Esophagus muscularis mucosa (tissue), 4 donors: ENCODE measurements around the gene CENPO. TPM values are rescaled to one million over a fixed set of nuclear protein-coding genes. Genes with fewer than 3 reads are reported as not detected.
"Not testable (repeated sequence)": the region's sequence is repeated elsewhere in the genome, so short reads cannot be mapped to it uniquely, and the experiment has no call there.

Experiments
- DNase-seq: peaks from one replicate; pipeline ENCODE4 v3.0.0-alpha.2; 2017; ENCODE audit errors: extremely low spot score
- H3K27ac ChIP-seq, 4 donors: fragments of 200-600 bp; sonication (generic); replicated peaks in 1 of 4; 1 replicate in 3 of 4; 2 replicates in 1 of 4; pipeline ENCODE4 v1.5.1; 2016 to 2019; ENCODE audit warnings: mild to moderate bottlenecking in 1 of 4
- H3K27me3 ChIP-seq, 4 donors: fragments of 200-600 bp; sonication (generic); one replicate each; pipeline versions ENCODE4 v1.5.1 to v1.6.0; 2016 to 2019
- H3K36me3 ChIP-seq, 4 donors: fragments of 200-600 bp; sonication (generic); one replicate each; pipeline ENCODE4 v1.5.1; 2016 to 2019
- H3K4me1 ChIP-seq, 4 donors: fragments of 200-600 bp; sonication (generic); one replicate each; pipeline ENCODE4 v1.5.1; 2016 to 2019
- H3K4me3 ChIP-seq, 4 donors: fragments of 200-600 bp; sonication (generic); 1 replicate in 2 of 4; 2 replicates in 2 of 4; pipeline ENCODE4 v1.5.1; 2016 to 2019; ENCODE audit warnings: mild to moderate bottlenecking in 4 of 4, moderate library complexity in 1 of 4
- H3K9me3 ChIP-seq, 4 donors: fragments of 200-600 bp; sonication (generic); 1 replicate in 3 of 4; 2 replicates in 1 of 4; pipeline ENCODE4 v1.5.1; 2016 to 2019
- CTCF ChIP-seq, 3 experiments: fragments of 200-600 bp in 2 of 3; fragments of 450-650 bp in 1 of 3; sonication (generic) in 2 of 3; IDR thresholded peaks; one replicate each; pipeline ENCODE4 v1.5.1; 2017 to 2019; ENCODE audit warnings: antibody characterized with exemption in 3 of 3, mild to moderate bottlenecking in 2 of 3, moderate library complexity in 1 of 3
- EP300 ChIP-seq: sonication (generic); formaldehyde crosslinking; IDR thresholded peaks from one replicate; pipeline ENCODE4 v1.6.1; 2017; ENCODE audit warnings: antibody characterized with exemption
- POLR2A ChIP-seq: fragments of 450-650 bp; IDR thresholded peaks from one replicate; pipeline ENCODE4 v1.6.1; 2017; ENCODE audit warnings: antibody characterized with exemption, moderate library complexity, mild to moderate bottlenecking, low read depth
- POLR2AphosphoS5 ChIP-seq, 2 donors: sonication (generic); formaldehyde crosslinking; IDR thresholded peaks; one replicate each; pipeline ENCODE4 v1.6.1; 2017; ENCODE audit warnings: antibody characterized with exemption in 2 of 2
- WGBS: methylation state at CpG from one replicate; pipeline ENCODE4 v1.1.5; 2018; 5-methylcytosine and 5-hydroxymethylcytosine counted together
- intact Hi-C: fragments of 100-400 bp; cut with DNase I; formaldehyde crosslinking; loops from one replicate; pipeline ENCODE4 v1.15.1; 2023
- total RNA-seq, 4 donors: library from RNA; depleted of rRNA; stranded (reverse); fragments of >200 nt; gene quantifications; one replicate each; pipeline versions ENCODE4 v1.1.0 to v1.2.1, GENCODE V29; 2016

The CENPO gene
- total RNA-seq, 4 donors from 2014 or later = 1.2 to 2.7 (median 1.4) TPM

- TF ChIP-seq CTCF (IDR thresholded peaks at IDR 0.05) = no peak
- TF ChIP-seq POLR2A = no peak
- TF ChIP-seq POLR2AphosphoS5 (IDR thresholded peaks at IDR 0.05) = no peak
- TF ChIP-seq EP300 = no peak
- WGBS = 5% methylated on average over 6 of the region's 6 CpGs
- H3K9me3 ChIP-seq = no peaks in the 10 kb centered on the region
- intact Hi-C loops = loop anchor here (5.0 kb wide), 1 partner anchor 300 kb away; the partner anchor contains the start of gene NCOA1
- H3K4me1 ChIP-seq = peaks cover 12 to 31% (median 24%) of the 10 kb centered on the region in 4 donors
- no peaks in the 10 kb centered on the region for H3K27me3 ChIP-seq
- peak overlapping the region; percentile 75 to 96 (median 88) for H3K4me3 ChIP-seq
- peak overlapping the region; percentile 95 to 99 (median 98) for H3K27ac ChIP-seq
- H3K36me3 ChIP-seq = no peaks in the 10 kb centered on the region
- DNase-seq = no peak
Measured at GRCh38 chr2:24792542-24792873, 717 bp upstream of the CENPO start.

- 3% methylated on average over 9 of the region's 14 CpGs for WGBS
- Histone ChIP-seq H3K36me3 (no peaks in the 10 kb centered on the region), H3K4me3 (peak overlapping the region; percentile 75 to 96 (median 88)), H3K27ac (peak overlapping the region; percentile 95 to 99 (median 98)), H3K27me3 (no peaks in the 10 kb centered on the region), H3K4me1 (peaks cover 12 to 30% (median 21%) of the 10 kb centered on the region in 4 donors), H3K9me3 (no peaks in the 10 kb centered on the region)
- intact Hi-C loops = loop anchor here (5.0 kb wide), 1 partner anchor 302 kb away; the partner anchor contains the start of gene NCOA1
- DNase-seq = no peak
- no peak for TF ChIP-seq CTCF (IDR thresholded peaks at IDR 0.05)
- no peak for TF ChIP-seq POLR2A
- TF ChIP-seq POLR2AphosphoS5 (IDR thresholded peaks at IDR 0.05) = no peak
- TF ChIP-seq EP300 = no peak
Measured at GRCh38 chr2:24793761-24794435, 673 bp downstream of the CENPO start.

- 94% methylated on average over 2 of the region's 2 CpGs for whole genome bisulfite sequencing
- Histone ChIP-seq H3K27ac (no peak overlapping the region), H3K36me3 (no peaks in the 10 kb centered on the region), H3K9me3 (no peaks in the 10 kb centered on the region), H3K4me1 (peaks cover 5 to 11% (median 8%) of the 10 kb centered on the region in 4 donors), H3K27me3 (no peaks in the 10 kb centered on the region), H3K4me3 (no peak overlapping the region)
- intact Hi-C loops = no loop called here
- TF ChIP-seq POLR2AphosphoS5 (IDR thresholded peaks at IDR 0.05) (no peak), CTCF (IDR thresholded peaks at IDR 0.05) (no peak), EP300 (no peak)
- DNase-seq = no peak
Measured at GRCh38 chr2:24797644-24798043, 4.4 kb downstream of the CENPO start.

- H3K9me3 ChIP-seq, H3K27ac ChIP-seq, DNase-seq, intact Hi-C loops, H3K36me3 ChIP-seq, H3K4me3 ChIP-seq, H3K27me3 ChIP-seq, H3K4me1 ChIP-seq: not testable (repeated sequence)
- 93% methylated on average over 5 of the region's 5 CpGs for WGBS
Measured at GRCh38 chr2:24800487-24800886, 7.3 kb downstream of the CENPO start.

GRCh38 chr2:24805811-24806660 lies 12.8 kb downstream of the CENPO start:
- H3K9me3 ChIP-seq = peaks cover 0 to 10% (median 6%) of the 10 kb centered on the region in 4 donors
- WGBS = 91% methylated on average over 25 of the region's 25 CpGs
- intact Hi-C loops = not testable (repeated sequence)

More at GRCh38 chr2:24805811-24806660, 12.8 kb downstream of the CENPO start:
- H3K27ac ChIP-seq, H3K36me3 ChIP-seq, DNase-seq, H3K4me1 ChIP-seq, H3K4me3 ChIP-seq, H3K27me3 ChIP-seq: not testable (repeated sequence)
